Smooth muscle cell (in vitro differentiated cells): ENCODE measurements around the gene GET4. TPM values are rescaled to one million over a fixed set of nuclear protein-coding genes. Genes with fewer than 3 reads are reported as not detected.

ENCODE experiments used
- DNase-seq: peaks from one replicate; lab custom pipeline; 2025; ENCODE audit not compliant: unreplicated experiment; lab: John Stamatoyannopoulos, UW
- H2AFZ ChIP-seq: fragments of 200-600 bp; sonication (generic); 2 replicates; pipeline ENCODE4 v1.6.0; 2016; ENCODE audit warnings: antibody characterized with exemption, low read depth, mild to moderate bottlenecking
- H3F3A ChIP-seq: fragments of 200-600 bp; sonication (generic); 2 replicates; pipeline ENCODE4 v1.6.0; 2017; ENCODE audit warnings: antibody characterized with exemption, low read depth
- H3K27ac ChIP-seq: fragments of 200-600 bp; sonication (generic); 2 replicates; pipeline ENCODE4 v1.5.1; 2016; ENCODE audit warnings: low read depth, mild to moderate bottlenecking
- H3K27me3 ChIP-seq: fragments of 200-600 bp; sonication (generic); 2 replicates; pipeline ENCODE4 v1.6.1; 2016; ENCODE audit warnings: low read depth, mild to moderate bottlenecking
- H3K36me3 ChIP-seq: fragments of 200-600 bp; sonication (generic); 2 replicates; pipeline ENCODE4 v1.5.1; 2016; ENCODE audit warnings: low read depth
- H3K4me1 ChIP-seq: fragments of 200-600 bp; sonication (generic); 2 replicates; pipeline ENCODE4 v1.5.1; 2016; ENCODE audit warnings: low read depth
- H3K4me2 ChIP-seq: fragments of 200-600 bp; sonication (generic); 2 replicates; pipeline ENCODE4 v1.6.0; 2016; ENCODE audit warnings: mild to moderate bottlenecking
- H3K4me3 ChIP-seq: fragments of 200-600 bp; sonication (generic); 2 replicates; pipeline ENCODE4 v1.5.1; 2016; ENCODE audit warnings: mild to moderate bottlenecking
- H3K79me2 ChIP-seq: fragments of 200-600 bp; sonication (generic); 2 replicates; pipeline ENCODE4 v1.6.0; 2016; ENCODE audit warnings: low read depth, mild to moderate bottlenecking
- H3K9ac ChIP-seq: fragments of 200-600 bp; sonication (generic); 2 replicates; pipeline ENCODE4 v1.6.0; 2016; ENCODE audit warnings: low read depth
- H3K9me3 ChIP-seq: fragments of 200-600 bp; sonication (generic); replicated peaks from 2 replicates; pipeline ENCODE4 v1.5.1; 2016; ENCODE audit warnings: low read depth
- H4K20me1 ChIP-seq: fragments of 200-600 bp; sonication (generic); 2 replicates; pipeline ENCODE4 v1.6.0; 2016; ENCODE audit warnings: low read depth
- WGBS: methylation state at CpG from one replicate; pipeline ENCODE4 v1.1.7; 2016; ENCODE audit warnings: low lambda C conversion rate; 5-methylcytosine and 5-hydroxymethylcytosine counted together
- polyA plus RNA-seq: library from polyadenylated mRNA; unstranded; fragments of >200 nt; fragmentation: Nextera tagmentation; extraction: Ambion mirVana; gene quantifications from 2 replicates; pipeline ENCODE4 v1.2.1, GENCODE V29; 2016
- total RNA-seq: library from RNA; depleted of rRNA; stranded (reverse); fragments of >200 nt; gene quantifications from 2 replicates; pipeline ENCODE4 v1.2.3, GENCODE V29; 2014
- TF ChIP-seq, protein P1 (sequence below): fragments of 200-600 bp; sonication (generic); IDR thresholded peaks from 2 replicates; pipeline ENCODE4 v1.5.1; 2017; ENCODE audit warnings: borderline replicate concordance, mild to moderate bottlenecking, antibody characterized with exemption; ENCODE audit not compliant: insufficient read depth, poor library complexity, severe bottlenecking

GET4 gene
- total and polyA plus RNA-seq, 2 experiments from 2014 or later: 26.3 to 39.9 TPM

DNA sequence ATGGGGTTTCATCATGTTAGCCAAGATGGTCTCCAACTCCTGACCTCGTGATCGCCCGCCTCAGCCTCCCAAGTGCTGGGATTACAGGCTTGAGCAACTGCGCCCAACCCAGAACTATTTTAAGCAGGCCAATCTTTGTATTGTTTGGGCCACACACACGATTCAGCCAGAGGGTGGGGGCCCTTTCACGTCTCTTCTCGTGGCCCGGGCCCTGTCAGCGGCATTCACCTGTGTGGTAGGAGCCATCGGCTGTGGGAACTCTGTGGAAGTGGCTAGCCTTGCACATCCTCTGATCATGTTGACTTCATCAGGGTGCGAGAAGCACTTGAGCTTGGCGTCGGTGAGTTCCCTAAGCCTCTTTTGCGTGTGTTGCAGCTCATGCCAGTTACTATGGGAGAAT is 27.2 kb upstream of the GET4 start:
- Histone ChIP-seq H2AFZ (no peak overlapping the region), H3K4me3 (no peak overlapping the region), H3K9ac (no peak overlapping the region), H3K9me3 (no peaks in the 10 kb centered on the region), H3K36me3 (no peaks in the 10 kb centered on the region), H4K20me1 (peaks cover 5% of the 10 kb centered on the region), H3F3A (no peaks in the 10 kb centered on the region), H3K27ac (no peak overlapping the region), H3K4me2 (no peak overlapping the region), H3K27me3 (no peaks in the 10 kb centered on the region), H3K79me2 (no peaks in the 10 kb centered on the region), H3K4me1 (no peaks in the 10 kb centered on the region)
- 95% methylated on average over 14 of the region's 14 CpGs for WGBS
- TF ChIP-seq, protein P1, sequence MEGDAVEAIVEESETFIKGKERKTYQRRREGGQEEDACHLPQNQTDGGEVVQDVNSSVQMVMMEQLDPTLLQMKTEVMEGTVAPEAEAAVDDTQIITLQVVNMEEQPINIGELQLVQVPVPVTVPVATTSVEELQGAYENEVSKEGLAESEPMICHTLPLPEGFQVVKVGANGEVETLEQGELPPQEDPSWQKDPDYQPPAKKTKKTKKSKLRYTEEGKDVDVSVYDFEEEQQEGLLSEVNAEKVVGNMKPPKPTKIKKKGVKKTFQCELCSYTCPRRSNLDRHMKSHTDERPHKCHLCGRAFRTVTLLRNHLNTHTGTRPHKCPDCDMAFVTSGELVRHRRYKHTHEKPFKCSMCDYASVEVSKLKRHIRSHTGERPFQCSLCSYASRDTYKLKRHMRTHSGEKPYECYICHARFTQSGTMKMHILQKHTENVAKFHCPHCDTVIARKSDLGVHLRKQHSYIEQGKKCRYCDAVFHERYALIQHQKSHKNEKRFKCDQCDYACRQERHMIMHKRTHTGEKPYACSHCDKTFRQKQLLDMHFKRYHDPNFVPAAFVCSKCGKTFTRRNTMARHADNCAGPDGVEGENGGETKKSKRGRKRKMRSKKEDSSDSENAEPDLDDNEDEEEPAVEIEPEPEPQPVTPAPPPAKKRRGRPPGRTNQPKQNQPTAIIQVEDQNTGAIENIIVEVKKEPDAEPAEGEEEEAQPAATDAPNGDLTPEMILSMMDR: no peak
- DNase-seq: no peak

DNA sequence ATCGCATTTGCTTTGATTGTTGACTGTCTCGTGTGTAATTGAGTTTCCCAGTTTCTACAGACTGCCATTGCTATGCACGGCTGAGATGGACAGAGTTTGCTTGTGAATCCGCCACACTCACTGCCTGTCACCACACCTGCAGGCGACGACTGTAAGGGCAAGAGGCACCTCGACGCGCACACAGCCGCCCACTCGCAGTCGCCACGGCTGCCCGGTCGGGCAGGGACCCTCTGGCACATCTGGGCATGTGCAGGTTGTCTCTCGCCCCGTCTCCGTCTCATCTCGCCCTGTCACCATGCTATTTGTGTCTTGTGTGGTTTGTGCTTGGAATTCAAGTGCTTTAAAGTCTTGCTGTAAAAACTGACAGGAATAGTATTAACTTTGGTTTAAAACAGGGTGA is 26.6 kb upstream of the GET4 start:
- Histone ChIP-seq H3K4me2 (no peak overlapping the region), H3K79me2 (no peaks in the 10 kb centered on the region), H3K4me3 (no peak overlapping the region), H3K9me3 (no peaks in the 10 kb centered on the region), H2AFZ (no peak overlapping the region), H3K4me1 (no peaks in the 10 kb centered on the region), H3K36me3 (no peaks in the 10 kb centered on the region), H3K27ac (no peak overlapping the region), H3K9ac (no peak overlapping the region), H3F3A (no peaks in the 10 kb centered on the region), H3K27me3 (no peaks in the 10 kb centered on the region), H4K20me1 (peaks cover 5% of the 10 kb centered on the region)
- no peak for DNase-seq
- TF ChIP-seq, protein P1: no peak
- WGBS: 97% methylated on average over 19 of the region's 19 CpGs

DNA sequence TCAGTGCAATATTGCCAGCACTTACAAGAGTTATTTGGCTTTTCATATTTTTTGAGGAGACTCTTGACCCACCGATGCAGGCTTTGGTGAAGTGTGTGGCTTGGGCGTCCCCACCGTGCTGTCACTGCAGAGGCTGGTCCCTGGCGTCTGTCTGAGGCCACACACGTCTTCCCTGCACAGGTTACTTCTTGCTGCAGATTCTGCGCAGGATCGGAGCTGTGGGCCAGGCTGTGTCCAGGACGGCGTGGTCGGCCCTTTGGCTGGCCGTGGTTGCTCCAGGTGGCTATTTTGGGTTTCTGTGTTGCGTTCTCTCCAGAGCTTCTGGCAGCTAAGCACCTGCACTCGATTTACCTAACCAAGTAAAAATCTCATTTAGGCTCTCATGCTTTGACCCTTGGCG is 25.1 kb upstream of the GET4 start:
- H3K79me2 ChIP-seq: no peaks in the 10 kb centered on the region
- H3K4me2 ChIP-seq: no peak overlapping the region
- DNase-seq: no peak
- TF ChIP-seq, protein P1: no peak
- 94% methylated on average over 14 of the region's 14 CpGs for WGBS
- H3K36me3 ChIP-seq: no peaks in the 10 kb centered on the region
- no peaks in the 10 kb centered on the region for H3K27me3 ChIP-seq
- H3K4me3 ChIP-seq: no peak overlapping the region
- H3F3A ChIP-seq: no peaks in the 10 kb centered on the region
- no peak overlapping the region for H3K27ac ChIP-seq
- no peaks in the 10 kb centered on the region for H3K4me1 ChIP-seq
- peaks cover 5% of the 10 kb centered on the region for H4K20me1 ChIP-seq
- H3K9ac ChIP-seq: no peak overlapping the region
- no peak overlapping the region for H2AFZ ChIP-seq
- no peaks in the 10 kb centered on the region for H3K9me3 ChIP-seq

DNA sequence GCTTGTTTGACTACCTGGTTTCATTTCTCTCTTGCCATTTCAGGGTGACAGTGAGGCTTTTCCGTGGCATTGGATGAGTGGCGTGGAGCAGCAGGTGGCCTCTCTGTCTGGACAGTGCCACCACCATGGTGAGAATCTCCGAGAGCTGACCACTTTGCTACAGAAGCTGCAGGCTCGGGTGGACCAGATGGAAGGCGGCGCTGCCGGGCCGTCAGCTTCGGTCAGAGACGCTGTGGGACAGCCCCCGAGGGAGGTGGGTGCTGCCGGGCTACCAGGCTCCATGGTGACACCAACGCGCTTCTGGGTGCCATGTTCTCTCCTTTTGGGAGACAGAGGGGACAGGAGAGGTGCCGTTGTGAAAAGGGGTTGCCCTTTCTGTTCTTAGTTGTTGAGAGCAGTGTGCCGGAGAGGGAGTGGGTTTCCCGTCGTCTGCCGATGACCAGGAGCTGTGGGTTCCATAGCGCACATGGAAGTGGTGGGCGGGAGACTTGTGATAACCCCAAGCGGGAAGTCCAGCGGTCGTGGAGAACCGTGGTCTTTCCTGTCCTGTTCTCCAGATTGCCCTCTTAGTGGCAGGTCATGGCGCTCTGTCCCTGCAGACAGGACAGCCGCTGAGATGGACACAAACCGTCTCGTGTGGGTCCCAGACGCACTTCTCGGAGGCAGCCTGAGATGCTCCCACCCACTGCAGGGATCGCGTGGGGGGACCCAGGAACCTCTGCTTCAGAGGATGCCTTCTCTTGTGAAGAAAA is 22.8 kb upstream of the GET4 start:
- H3K27ac ChIP-seq: no peak overlapping the region
- H2AFZ ChIP-seq: no peak overlapping the region
- H3K4me1 ChIP-seq: no peaks in the 10 kb centered on the region
- no peak overlapping the region for H3K4me3 ChIP-seq
- no peak for DNase-seq
- peaks cover 5% of the 10 kb centered on the region for H4K20me1 ChIP-seq
- H3K9me3 ChIP-seq: no peaks in the 10 kb centered on the region
- no peaks in the 10 kb centered on the region for H3F3A ChIP-seq
- 95% methylated on average over 33 of the region's 33 CpGs for WGBS
- H3K36me3 ChIP-seq: no peaks in the 10 kb centered on the region
- H3K4me2 ChIP-seq: no peak overlapping the region
- H3K27me3 ChIP-seq: no peaks in the 10 kb centered on the region
- H3K9ac ChIP-seq: no peak overlapping the region
- H3K79me2 ChIP-seq: no peaks in the 10 kb centered on the region
- TF ChIP-seq, protein P1: no peak
